GM21423 (cell line): ENCODE data around the gene OR51A7.
"Not testable (repeated sequence)": the region's sequence is repeated elsewhere in the genome, so short reads cannot be mapped to it uniquely, and the experiment has no call there.

ENCODE experiments used
- ATAC-seq: cut with Tn5 transposase; IDR thresholded peaks from one replicate; pipeline ENCODE4 v1.9.1; 2021; ENCODE audit warnings: mild to moderate bottlenecking, moderate library complexity; ENCODE audit not compliant: unreplicated experiment

Gene OR51A7, protein sequence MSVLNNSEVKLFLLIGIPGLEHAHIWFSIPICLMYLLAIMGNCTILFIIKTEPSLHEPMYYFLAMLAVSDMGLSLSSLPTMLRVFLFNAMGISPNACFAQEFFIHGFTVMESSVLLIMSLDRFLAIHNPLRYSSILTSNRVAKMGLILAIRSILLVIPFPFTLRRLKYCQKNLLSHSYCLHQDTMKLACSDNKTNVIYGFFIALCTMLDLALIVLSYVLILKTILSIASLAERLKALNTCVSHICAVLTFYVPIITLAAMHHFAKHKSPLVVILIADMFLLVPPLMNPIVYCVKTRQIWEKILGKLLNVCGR

DNA sequence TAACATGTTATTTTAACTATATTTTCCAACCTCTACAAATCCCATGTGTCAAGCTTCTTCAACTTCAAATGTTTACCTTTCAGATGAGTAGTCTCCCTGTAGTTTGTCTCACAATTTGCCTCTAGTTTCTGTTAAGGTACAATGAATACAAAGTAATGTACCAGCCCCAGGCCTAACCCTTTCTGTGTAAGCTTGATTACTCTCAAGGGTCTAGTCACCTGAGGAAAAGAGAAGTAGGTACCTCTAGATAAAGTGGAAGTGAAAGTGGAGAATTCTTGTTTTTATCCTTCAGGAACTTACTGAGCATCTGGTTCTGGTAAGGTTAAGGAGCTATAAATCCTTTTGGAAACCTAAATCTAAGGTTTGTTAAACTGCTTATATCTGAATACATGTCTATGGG is at the start of gene OR51A7:
Gene OR51A7 (plus strand): TSS at position 300 of the 400 bp plus-strand sequence. CDS start 3,587 bp downstream, outside the sequence.
- no peak for ATAC-seq

DNA sequence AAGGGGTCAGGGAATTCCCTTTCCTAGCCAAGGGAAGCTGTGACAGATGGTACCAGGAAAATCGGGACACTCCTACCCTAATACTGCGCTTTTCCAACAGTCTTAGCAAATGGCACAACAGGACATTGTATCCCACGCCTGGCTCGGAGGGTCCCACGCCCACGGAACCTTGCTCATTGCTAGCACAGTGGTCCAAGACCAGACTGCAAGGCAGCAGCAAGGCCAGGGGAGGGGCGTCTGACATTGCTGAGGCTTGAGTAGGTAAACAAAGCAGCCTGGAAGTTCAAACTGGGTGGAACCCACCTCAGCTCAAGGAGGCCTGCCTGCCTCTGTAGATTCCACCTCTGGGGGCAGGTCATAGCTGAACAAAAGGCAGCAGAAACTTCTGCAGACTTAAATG is 49.3 kb upstream of the OR51A7 start:
- ATAC-seq, result not testable (repeated sequence)

DNA sequence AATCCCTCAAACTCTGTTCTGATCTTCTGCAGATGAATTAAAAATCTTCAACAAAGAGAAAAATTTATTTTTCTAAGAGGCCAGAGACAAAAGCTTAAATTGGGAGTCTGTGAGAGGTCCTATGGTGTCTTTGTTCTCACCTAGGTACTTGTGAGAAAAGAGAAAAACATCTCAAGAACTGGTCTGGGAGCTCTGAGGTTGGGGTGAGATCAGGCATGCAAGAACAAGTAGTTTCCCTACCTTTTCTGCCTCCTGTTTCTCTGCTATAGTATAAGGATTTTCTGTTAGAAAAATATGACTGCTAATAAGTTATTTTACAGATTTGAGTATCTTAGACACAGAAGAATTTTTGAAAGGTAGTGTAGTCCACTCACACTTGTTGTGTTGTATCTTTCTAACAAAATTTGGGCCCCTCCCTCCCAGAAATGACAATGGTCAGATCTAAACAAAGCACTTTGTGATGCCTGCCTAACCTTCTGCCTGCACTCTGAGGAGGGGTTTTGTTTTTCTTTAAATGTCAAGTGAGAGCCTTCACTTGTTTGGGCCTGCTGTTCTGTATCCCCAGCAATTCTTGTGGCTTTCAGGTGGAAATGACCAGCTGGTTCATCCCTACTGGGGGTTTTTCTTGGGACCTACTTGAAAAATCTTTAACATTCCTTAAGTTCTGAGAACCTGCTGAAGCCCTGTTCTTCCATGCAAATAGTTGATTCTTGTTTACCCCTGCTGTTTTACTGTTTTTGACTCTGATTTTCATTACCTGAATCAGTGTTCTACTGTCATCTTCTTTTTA is 40.9 kb upstream of the OR51A7 start:
- ATAC-seq, result no peak

DNA sequence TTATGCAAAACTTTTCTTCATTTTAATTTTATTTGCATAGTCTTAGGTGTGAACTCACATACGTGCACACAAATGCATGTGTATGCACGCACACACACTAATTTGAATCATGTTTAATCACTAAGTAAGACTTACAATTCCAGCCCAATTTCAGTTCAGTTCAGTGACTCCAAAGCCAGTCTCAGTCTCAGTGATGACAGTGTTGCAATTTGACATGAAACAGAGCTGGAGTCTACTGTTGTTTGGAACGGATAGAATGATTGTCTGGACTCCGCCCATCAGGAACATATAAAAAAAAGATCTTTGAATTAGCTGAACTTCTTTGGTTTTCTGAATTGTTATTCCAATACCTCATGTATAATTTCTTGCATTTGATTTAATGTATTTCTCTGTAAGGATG is 39.7 kb upstream of the OR51A7 start:
- no peak for ATAC-seq

DNA sequence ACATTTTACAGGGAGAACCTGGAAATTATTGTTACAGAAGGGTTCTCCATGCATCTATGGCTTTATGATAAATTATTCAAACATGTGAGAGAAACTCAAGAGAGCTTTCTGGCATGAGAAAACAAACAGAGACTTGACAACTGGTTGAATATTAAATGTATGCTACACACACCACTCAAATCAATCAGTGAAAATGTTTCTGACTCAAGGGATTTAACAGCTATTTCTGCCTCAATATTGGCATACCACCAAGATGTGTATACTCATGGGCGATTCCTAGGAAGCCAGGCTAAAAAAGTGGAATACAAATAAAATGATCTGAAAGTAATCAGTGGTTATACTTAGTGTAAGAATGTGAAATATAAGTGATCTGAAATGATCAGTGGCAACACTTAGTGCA is 37.7 kb upstream of the OR51A7 start:
- ATAC-seq, result no peak

DNA sequence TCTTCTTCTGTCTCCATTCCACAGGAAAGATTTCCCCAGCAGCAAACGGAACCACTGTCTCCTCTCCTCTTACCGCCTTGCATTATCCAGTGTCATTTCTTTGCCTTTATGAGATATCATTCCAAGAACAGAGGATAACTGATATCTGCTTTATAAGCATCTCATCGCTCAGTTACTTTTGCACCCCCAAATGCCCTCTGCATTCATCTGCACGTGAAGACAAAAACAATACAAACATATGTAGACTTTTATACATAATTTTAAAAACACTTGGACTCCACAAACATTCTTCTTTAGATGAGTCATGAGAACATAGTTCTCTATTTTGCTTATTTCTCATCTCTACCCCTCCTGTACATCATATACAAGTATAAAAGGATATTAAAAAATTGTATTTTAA is 22.4 kb upstream of the OR51A7 start:
- no peak for ATAC-seq

DNA sequence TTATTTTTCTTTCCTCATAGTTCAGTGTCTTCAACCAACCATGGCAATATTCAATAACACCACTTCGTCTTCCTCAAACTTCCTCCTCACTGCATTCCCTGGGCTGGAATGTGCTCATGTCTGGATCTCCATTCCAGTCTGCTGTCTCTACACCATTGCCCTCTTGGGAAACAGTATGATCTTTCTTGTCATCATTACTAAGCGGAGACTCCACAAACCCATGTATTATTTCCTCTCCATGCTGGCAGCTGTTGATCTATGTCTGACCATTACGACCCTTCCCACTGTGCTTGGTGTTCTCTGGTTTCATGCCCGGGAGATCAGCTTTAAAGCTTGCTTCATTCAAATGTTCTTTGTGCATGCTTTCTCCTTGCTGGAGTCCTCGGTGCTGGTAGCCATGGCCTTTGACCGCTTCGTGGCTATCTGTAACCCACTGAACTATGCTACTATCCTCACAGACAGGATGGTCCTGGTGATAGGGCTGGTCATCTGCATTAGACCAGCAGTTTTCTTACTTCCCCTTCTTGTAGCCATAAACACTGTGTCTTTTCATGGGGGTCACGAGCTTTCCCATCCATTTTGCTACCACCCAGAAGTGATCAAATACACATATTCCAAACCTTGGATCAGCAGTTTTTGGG is 21.6 kb upstream of the OR51A7 start, which contains the start of gene OR51T1:
Gene OR51T1 (plus strand): TSS at position 41 of the 641 bp plus-strand sequence. CDS start 0 bp downstream, at position 41.
- no peak for ATAC-seq

DNA sequence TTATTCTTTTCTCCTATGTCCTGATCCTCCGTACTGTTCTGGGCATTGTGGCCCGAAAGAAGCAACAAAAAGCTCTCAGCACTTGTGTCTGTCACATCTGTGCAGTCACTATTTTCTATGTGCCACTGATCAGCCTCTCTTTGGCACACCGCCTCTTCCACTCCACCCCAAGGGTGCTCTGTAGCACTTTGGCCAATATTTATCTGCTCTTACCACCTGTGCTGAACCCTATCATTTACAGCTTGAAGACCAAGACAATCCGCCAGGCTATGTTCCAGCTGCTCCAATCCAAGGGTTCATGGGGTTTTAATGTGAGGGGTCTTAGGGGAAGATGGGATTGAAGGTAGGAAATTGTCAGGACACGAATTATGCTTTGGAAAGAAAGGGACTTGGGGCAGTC is 21.0 kb upstream of the OR51A7 start:
- ATAC-seq, result no peak

DNA sequence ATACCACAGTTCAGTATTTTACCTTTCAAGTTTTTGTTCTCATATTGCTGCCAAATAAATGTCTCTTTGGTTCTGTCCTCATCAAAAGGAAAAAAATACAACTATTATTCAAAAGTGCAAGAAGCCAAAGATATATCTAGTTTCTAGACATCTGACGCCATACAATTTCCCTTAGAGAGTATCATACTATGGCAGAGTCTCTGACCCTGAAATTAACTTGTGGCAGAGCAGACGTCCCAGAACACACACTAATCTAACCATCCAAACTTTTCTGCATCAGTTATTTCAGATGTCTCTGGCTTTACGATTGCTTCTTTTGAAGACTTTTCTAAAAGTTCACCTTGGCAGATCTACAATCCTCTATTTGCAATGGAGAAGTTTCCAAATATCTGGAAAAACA is 19.2 kb upstream of the OR51A7 start:
- no peak for ATAC-seq

DNA sequence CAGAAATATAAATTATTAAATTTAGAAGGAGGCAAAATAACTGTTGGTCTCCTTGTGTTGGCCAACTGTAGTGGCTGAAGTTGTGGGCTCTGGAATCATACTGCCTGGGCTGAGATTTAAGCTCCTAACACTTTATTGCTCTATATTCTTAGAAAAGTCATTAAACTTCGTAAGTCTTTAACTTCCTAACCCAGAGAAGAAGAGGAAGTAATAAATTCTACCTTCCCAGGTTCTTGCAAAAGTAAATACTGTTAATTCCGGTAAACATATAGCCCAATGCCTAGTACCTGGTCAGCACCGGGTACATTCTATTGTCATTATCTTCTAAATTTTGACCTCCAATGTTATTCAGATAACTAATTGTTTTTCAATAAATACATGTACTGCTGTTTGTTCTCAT is 17.4 kb upstream of the OR51A7 start:
- no peak for ATAC-seq

DNA sequence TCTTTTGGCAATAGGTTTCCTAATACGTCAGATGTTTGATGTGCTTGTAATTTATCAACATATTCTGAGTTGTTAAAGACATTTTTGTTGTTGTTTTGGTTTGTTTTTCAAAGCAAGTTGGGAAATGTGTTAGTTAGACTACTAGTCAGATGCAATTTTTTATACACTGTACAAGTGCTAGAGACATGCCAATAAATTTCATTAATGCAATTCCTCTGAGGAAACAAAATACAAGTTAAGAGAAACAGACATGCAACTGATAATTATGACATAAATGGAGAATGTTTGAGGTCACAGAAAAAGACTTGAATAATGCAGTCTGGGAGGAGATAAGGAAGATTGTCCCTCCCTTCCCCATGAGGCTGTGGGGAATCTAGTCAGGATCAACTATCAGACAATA is 16.0 kb upstream of the OR51A7 start:
- no peak for ATAC-seq

DNA sequence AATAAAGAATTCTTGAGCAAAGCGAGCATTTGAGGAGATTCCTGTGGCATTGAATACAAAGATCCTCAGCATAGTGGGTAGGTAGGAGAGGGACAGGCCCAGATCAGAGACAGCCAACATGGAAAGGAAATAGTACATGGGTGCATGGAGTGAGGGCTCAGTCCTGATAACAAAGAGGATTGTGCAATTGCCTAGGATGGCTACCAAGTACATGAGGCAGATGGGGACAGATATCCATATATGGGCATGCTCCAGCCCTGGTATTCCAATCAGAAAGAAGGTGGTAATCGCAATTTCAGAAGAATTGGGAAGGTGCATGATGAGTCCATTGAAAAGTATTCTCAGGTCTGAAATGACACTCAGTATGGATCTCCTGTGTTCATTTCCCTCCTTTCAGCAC is 13.3 kb upstream of the OR51A7 start:
- no peak for ATAC-seq

DNA sequence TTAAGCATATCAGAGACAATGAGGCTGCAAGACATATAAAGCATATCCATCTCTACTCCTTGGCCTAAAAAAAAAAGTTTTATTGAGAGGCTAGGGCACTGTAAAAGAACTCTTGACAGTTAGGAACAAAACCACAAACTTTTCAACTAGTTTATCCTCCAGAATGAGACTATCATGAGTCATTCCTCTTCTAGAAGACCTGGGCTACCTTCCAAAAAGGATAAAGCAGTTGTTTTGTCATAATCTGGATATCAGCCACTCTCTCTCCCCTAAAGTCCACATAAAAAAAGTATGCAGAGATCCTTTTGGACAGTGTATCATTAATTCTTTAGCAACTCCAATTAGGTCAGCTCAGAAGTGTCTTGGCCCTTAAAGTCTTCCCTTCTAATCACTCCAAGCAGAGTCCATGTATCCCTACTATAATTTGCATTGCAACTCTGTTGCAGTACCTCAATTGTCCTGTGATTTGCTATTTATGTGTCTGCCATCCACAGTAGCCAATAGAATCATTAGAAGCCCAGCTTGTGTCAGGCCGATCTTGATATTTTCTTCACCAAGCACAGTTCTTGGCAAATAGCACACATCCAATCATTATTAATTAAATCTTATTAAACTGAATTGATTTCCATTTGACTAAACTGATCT is 11.5 kb upstream of the OR51A7 start:
- ATAC-seq, result no peak

DNA sequence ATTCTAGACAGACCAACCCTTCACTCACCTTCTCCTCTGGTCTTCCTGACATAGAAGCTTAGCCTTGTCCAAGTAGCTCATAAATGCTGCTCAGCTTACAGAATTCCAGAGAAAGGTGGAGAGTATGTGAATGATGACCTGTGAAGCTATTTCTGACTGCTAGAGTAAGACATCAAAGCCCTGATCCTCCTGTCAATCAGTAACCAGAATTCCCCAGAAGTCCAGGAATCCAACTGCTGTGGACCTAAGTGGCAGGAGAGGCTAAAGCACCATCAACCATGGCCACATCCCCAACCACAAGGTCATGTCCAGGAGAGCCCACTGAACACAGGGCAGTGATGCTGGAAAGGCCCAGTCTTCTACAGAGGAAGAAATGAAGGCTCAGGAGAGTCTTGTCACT is 13.0 kb downstream of the OR51A7 start:
- ATAC-seq, result no peak

DNA sequence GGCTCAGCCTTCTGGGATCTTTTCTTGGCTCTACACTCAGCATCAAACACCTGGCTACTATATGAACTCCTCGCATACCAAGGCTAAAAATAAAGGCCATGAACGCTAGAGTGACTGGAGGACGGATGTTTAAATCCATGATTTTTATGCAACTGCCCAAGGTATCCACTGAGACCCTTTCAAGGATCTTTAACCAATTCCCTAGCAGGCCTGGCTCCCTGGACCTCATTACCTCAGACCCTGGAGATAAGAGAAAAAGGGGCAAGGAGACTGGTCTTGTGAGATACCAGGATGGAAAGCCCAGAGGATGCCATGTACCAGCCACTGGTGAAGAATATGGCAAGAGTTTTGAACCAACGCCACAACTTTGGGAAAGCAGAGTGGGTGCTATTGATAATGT is 15.7 kb downstream of the OR51A7 start, which contains the start of gene OR51G2:
Gene OR51G2 (minus strand): TSS at position 101 of the 400 bp plus-strand sequence. CDS start 3,687 bp downstream, outside the sequence.
- no peak for ATAC-seq

DNA sequence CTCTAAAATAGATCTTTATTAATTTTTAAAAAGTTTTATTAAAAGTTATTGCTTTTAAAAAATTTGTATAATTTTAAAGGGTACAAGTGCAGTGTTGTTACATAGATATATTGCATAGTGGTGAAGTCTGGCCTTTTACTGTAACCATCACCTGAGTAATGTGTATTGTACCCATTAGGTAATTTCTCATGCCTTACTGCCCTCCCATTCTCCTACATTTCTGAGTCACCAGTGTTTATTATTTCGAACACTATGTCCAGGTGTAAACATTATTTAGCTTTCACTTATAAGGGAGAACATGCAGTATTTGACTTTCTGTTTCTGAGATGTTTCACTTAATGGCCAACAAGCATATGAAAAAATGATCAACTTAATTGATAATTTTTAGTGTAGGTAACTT is 18.2 kb downstream of the OR51A7 start:
- ATAC-seq, result no peak

DNA sequence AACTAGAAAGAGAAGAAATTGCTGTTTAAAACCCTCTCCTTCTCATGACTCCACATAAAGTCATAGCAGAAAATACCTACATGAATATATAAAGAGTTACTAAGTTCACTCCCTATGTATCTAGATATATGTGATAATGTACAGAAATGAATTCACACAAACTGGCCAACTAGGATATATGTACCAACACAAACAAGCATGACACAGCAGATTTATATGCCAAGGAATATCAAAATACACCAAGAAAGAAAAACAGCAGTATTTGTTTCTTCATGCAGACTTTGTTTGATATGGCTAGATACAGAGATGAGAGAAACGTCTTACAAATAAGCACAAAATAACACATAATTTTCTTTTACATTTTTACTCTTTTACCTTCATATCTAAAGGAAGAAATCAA is 18.7 kb downstream of the OR51A7 start:
- no peak for ATAC-seq

DNA sequence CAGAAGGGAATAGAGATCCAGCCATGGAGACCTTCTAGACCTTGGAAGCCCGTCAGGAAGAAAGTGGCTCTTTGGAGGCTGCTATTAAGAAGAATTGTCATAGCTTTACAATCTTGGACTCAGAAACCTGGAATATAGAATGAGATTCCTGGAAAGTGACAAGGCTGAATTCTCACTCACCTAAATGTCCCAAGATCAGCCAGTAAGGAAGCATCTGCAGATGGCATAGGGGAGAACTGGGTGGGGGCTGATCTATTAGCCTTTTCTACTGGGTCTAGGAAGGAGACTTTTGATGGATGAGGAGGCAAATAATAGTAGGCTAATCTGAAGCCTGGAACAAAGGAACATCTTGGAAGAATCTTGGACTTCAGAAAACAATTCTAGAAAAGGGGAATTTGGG is 20.7 kb downstream of the OR51A7 start, which contains the start of gene OR51G1:
Gene OR51G1 (minus strand): TSS at position 101 of the 400 bp plus-strand sequence. CDS start 0 bp downstream, at position 101.
- ATAC-seq, result no peak

DNA sequence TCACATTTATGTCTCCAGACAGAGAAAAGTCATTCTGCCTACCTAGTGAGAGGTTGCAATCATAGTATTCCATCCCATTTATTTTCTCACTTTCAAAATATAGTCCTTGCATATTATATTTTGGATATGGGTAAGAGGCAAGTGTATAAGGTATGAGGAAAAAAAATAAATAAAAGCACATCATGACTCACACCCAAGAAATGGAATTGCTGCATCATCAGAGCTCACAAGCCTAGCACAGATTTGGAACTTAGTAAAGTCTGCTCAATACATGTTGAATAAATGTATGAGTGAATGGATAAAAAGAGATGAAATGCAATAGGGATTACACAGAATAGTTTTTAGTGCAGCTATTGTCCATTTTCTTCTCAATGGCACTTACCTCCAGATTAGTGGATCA is 23.0 kb downstream of the OR51A7 start:
- no peak for ATAC-seq

DNA sequence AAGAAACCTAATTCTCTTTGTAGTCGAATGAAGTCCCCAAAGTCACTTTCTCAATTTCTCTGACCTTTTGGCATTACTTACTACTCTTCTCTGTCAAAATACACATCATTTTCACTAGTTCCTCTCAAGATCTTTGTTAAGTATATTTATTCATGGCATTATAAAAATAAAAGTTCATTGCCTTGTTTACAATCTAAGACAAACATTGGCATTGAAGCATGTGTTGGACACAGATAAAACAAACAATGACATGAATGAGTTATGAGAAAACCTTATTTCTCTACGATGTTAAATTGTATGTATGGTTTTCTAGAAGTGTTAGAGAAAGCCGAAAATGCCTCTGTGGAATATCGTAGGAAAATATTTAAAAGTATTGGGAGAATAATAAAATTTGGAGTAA is 29.2 kb downstream of the OR51A7 start:
- ATAC-seq, result no peak

DNA sequence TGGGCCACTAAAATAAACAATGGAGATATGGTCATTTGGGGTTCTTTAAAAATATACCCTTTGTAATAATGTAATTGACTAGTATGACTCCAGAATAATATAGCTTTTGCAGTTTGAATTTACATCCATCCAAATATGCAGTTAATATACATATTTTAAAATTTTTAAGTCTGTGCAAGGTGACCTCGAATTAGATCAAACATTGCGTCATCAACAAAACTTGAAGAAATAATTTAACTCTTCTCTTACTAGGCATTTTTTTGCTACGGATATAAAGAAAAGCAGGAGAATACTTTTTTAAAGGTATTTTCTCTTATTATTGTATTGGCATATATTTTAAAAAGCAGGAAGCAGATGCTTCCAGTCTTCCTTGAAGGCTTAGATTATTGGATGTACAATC is 33.2 kb downstream of the OR51A7 start:
- ATAC-seq, result no peak
